Loucy (cell line): Measurements from ENCODE around the gene ADIPOR2.

Experiments
- H2AFZ ChIP-seq: fragments of 200-600 bp; sonication (generic); 2 replicates; pipeline ENCODE4 v1.6.0; 2016; ENCODE audit warnings: antibody characterized with exemption, mild to moderate bottlenecking, low read length, moderate library complexity
- H3F3A ChIP-seq: fragments of 200-600 bp; 2 replicates; pipeline ENCODE4 v1.6.0; 2016; ENCODE audit warnings: antibody characterized with exemption, low read depth, mild to moderate bottlenecking
- H3K27me3 ChIP-seq: fragments of 200-600 bp; sonication (generic); 2 replicates; pipeline ENCODE4 v1.6.1; 2014; ENCODE audit warnings: low read length, mild to moderate bottlenecking; ENCODE audit not compliant: insufficient read depth, poor library complexity, severe bottlenecking
- H3K36me3 ChIP-seq: fragments of 200-600 bp; sonication (generic); 2 replicates; pipeline ENCODE4 v1.6.1; 2016; ENCODE audit warnings: low read length; ENCODE audit not compliant: insufficient read depth
- H3K4me1 ChIP-seq: fragments of 200-600 bp; sonication (generic); 2 replicates; pipeline ENCODE4 v1.5.1; 2014; ENCODE audit warnings: low read length, mild to moderate bottlenecking; ENCODE audit not compliant: insufficient read depth, poor library complexity, severe bottlenecking
- H3K4me2 ChIP-seq: fragments of 200-600 bp; sonication (generic); 2 replicates; pipeline ENCODE4 v1.6.0; 2014; ENCODE audit warnings: antibody characterized with exemption, low read length, low read depth, mild to moderate bottlenecking; ENCODE audit not compliant: poor library complexity, severe bottlenecking
- H3K4me3 ChIP-seq: fragments of 200-600 bp; sonication (generic); 2 replicates; pipeline ENCODE4 v1.5.1; 2014; ENCODE audit warnings: low read length, mild to moderate bottlenecking, mixed read lengths; ENCODE audit not compliant: poor library complexity, severe bottlenecking
- H3K79me2 ChIP-seq: fragments of 200-600 bp; sonication (generic); 2 replicates; pipeline ENCODE4 v1.6.1; 2014; ENCODE audit warnings: low read length; ENCODE audit not compliant: insufficient read depth
- H3K9ac ChIP-seq: fragments of 200-600 bp; sonication (generic); 2 replicates; pipeline ENCODE4 v1.6.0; 2014; ENCODE audit warnings: mild to moderate bottlenecking, low read depth, low read length, moderate library complexity; ENCODE audit not compliant: poor library complexity, severe bottlenecking
- H3K9me2 ChIP-seq: fragments of 200-600 bp; sonication (generic); replicated peaks from 2 replicates; pipeline ENCODE4 v1.6.1; 2016; ENCODE audit warnings: low read depth, low read length, mixed read lengths
- H3K9me3 ChIP-seq: fragments of 200-600 bp; sonication (generic); 2 replicates; pipeline ENCODE4 v1.6.1; 2014; ENCODE audit warnings: mild to moderate bottlenecking, antibody characterized with exemption, low read length, low read depth; ENCODE audit not compliant: insufficient read depth
- H4K20me1 ChIP-seq: fragments of 200-600 bp; sonication (generic); 2 replicates; pipeline ENCODE4 v1.6.0; 2014; ENCODE audit warnings: antibody characterized with exemption, low read length, mild to moderate bottlenecking; ENCODE audit not compliant: insufficient read depth, poor library complexity, severe bottlenecking
- CTCF ChIP-seq: fragments of 200-600 bp; sonication (generic); conservative IDR thresholded peaks from 2 replicates; pipeline ENCODE4 v1.5.1; 2014; ENCODE audit warnings: mild to moderate bottlenecking, antibody characterized with exemption, low read length
- EZH2phosphoT487 ChIP-seq: fragments of 200-600 bp; IDR thresholded peaks from 2 replicates; pipeline ENCODE4 v1.6.1; 2018; ENCODE audit warnings: antibody characterized with exemption, mild to moderate bottlenecking, moderate library complexity, borderline replicate concordance

ADIPOR2 gene

DNA sequence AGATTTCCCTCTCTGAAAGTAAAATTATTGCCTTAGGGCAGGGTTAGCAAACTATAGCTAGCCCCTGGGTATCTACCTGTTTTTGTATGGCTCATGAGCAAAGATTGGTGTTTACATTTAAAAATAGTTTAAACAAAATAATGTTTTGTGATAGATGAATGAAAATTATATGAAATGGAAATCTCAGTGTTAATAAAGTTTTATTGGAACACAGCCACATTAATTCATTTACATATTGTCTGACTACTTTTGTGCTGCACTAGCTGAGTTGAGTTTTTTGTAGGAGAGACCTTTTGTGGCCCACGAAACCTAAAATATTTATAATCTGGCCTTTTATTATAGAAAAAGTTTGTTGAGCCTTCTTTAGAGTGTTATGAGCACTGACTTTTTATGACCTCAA lies 48.5 kb downstream of the ADIPOR2 start:
- Histone ChIP-seq H3K9me3 (no peaks in the 10 kb centered on the region), H2AFZ (no peak overlapping the region), H3K27me3 (no peaks in the 10 kb centered on the region), H3K4me2 (no peak overlapping the region), H3K36me3 (no peaks in the 10 kb centered on the region), H3K4me1 (peaks cover 4% of the 10 kb centered on the region), H3F3A (no peaks in the 10 kb centered on the region), H3K9me2 (no peaks in the 10 kb centered on the region), H3K9ac (no peak overlapping the region), H3K4me3 (no peak overlapping the region), H3K79me2 (peaks cover 76% of the 10 kb centered on the region), H4K20me1 (peaks cover 22% of the 10 kb centered on the region)
- no peak for TF ChIP-seq EZH2phosphoT487
- no peak for TF ChIP-seq CTCF

GRCh38 chr12:1740161-1740948 lies 49.5 kb downstream of the ADIPOR2 start:
- no peak overlapping the region for H3K9ac ChIP-seq
- TF ChIP-seq CTCF (no peak), EZH2phosphoT487 (no peak)
- no peak overlapping the region for H3K4me3 ChIP-seq
- no peaks in the 10 kb centered on the region; the same call in 1 of the 2 replicates for H3K36me3 ChIP-seq
- H3F3A ChIP-seq: no peaks in the 10 kb centered on the region
- H2AFZ ChIP-seq: no peak overlapping the region
- H3K9me2 ChIP-seq: no peaks in the 10 kb centered on the region
- peaks cover 85% of the 10 kb centered on the region for H3K79me2 ChIP-seq
- no peaks in the 10 kb centered on the region for H3K9me3 ChIP-seq
- H3K4me2 ChIP-seq: no peak overlapping the region
- peaks cover 4% of the 10 kb centered on the region for H3K4me1 ChIP-seq
- H4K20me1 ChIP-seq: peaks cover 22% of the 10 kb centered on the region
- H3K27me3 ChIP-seq: no peaks in the 10 kb centered on the region

GRCh38 chr12:1741154-1741949 lies 50.5 kb downstream of the ADIPOR2 start:
- Histone ChIP-seq H3K9ac (no peak overlapping the region), H3K9me2 (no peaks in the 10 kb centered on the region), H4K20me1 (peaks cover 22% of the 10 kb centered on the region), H3K27me3 (no peaks in the 10 kb centered on the region), H3K9me3 (no peaks in the 10 kb centered on the region), H3F3A (no peaks in the 10 kb centered on the region), H3K79me2 (peaks cover 92% of the 10 kb centered on the region), H3K4me1 (peaks cover 4% of the 10 kb centered on the region), H3K36me3 (no peaks in the 10 kb centered on the region; the same call in 1 of the 2 replicates), H2AFZ (no peak overlapping the region), H3K4me2 (no peak overlapping the region), H3K4me3 (no peak overlapping the region)
- TF ChIP-seq CTCF: no peak
- no peak for TF ChIP-seq EZH2phosphoT487
